Fibroblast of villous mesenchyme (primary cell): ENCODE results near the gene TMEM81. TPM values are rescaled to one million over a fixed set of nuclear protein-coding genes. Genes with fewer than 3 reads are reported as not detected.

Experiments
- DNase-seq: peaks from one replicate; pipeline ENCODE4 v3.0.0-alpha.2; 2010; ENCODE audit warnings: low read depth
- H3K4me3 ChIP-seq: 2 replicates; pipeline ENCODE4 v1.5.1; 2011; ENCODE audit warnings: low read depth, mild to moderate bottlenecking, low read length
- total RNA-seq: library from RNA; depleted of rRNA; stranded (reverse); fragments of >200 nt; gene quantifications from 2 replicates; pipeline ENCODE4 v1.2.3, GENCODE V29; 2012
- TF ChIP-seq, protein P1 (sequence below): IDR thresholded peaks from 2 replicates; pipeline ENCODE4 v1.5.1; 2012; ENCODE audit warnings: low read depth, mild to moderate bottlenecking, low read length; ENCODE audit not compliant: insufficient read depth

TMEM81 gene
- total RNA-seq, 1 donor = 1.3 TPM

DNA sequence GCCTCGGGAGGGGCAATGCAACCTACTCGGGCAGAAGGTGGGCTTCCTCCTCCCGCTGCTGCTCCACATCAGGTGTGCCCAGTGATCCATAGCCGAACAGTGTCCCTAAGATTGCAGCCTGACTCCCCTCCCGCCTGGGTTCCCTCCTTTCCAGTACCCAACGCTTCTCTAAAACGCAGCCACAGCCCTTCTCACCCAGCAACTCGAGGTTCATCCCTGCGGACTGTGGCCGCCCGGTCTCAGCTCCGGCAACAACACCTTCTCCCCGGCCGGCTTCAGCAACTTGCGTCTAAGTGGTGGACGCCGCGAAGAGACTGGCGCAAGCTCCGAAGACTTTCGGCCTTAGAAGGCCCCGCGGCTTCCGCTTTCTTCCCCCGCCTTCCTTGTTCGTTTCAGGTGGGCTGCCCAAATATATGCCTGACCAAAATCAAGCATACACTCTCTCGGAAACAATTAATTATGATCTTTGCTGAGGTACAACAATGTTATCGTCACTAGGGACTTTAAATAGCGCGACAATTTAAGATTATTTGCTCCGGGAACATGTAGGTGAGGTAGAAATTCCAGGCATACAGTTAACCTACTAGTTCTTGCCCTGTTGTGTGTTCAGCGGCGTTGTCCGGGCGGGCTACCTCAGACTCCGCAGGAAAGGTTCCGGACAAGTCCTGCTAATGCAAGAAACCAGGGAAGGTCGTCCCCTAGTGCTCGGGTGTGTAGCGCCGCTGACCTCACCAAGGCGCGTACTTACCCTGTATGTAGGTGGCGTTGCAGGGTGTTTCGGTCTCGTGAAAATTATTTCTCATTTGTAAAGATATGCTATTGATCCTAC lies 37.6 kb upstream of the TMEM81 start, which contains the start of gene RBBP5:
Gene RBBP5, minus strand, starts transcription at position 319 of the 829 bp plus-strand sequence. Its CDS starts 105 bp downstream, at position 214.
- peak; percentile 99 for DNase-seq
- H3K4me3 ChIP-seq = peak within 1 kb of the TSS; percentile 84
- TF ChIP-seq, protein P1, sequence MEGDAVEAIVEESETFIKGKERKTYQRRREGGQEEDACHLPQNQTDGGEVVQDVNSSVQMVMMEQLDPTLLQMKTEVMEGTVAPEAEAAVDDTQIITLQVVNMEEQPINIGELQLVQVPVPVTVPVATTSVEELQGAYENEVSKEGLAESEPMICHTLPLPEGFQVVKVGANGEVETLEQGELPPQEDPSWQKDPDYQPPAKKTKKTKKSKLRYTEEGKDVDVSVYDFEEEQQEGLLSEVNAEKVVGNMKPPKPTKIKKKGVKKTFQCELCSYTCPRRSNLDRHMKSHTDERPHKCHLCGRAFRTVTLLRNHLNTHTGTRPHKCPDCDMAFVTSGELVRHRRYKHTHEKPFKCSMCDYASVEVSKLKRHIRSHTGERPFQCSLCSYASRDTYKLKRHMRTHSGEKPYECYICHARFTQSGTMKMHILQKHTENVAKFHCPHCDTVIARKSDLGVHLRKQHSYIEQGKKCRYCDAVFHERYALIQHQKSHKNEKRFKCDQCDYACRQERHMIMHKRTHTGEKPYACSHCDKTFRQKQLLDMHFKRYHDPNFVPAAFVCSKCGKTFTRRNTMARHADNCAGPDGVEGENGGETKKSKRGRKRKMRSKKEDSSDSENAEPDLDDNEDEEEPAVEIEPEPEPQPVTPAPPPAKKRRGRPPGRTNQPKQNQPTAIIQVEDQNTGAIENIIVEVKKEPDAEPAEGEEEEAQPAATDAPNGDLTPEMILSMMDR = peak; percentile 75

DNA sequence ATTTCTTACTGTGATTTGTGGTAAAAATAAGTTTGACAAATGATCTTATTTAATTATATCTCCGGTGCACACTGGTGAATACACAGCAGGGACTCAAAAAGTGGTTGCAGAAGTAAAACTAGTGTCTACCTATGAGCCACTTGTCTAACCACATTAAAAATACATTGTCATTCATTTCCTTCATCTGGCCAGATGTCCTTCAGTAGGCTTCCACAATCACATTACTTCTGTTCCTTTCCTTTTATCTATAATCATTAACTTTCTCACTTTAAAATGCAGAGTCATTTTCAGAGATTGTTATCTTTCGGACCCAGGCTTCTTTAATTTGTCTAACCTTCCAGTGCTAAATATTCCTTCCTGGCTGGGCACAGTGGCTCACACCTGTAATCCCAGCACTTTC lies 34.5 kb upstream of the TMEM81 start:
- DNase-seq = no peak
- TF ChIP-seq, protein P1 = no peak
- no peak overlapping the region for H3K4me3 ChIP-seq

DNA sequence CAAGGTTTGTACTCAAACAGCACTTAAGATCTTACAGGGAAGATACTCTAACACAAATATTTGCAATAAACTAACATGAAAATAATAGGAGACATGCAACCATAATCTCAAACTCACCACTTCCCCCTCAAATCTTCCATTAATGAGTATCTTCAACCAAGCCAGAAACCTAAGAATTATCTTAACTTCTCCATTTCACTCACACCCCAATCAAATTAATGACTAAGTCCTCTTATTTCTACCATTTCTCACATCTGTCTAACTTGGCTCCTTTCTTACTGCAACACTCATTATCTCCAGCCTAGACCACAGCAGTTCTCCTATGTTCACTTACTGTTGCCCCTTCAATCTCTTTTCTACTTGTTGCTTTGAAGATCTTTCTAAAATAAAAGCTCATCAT lies 27.1 kb upstream of the TMEM81 start:
- no peak overlapping the region for H3K4me3 ChIP-seq
- TF ChIP-seq, protein P1 = no peak

DNA sequence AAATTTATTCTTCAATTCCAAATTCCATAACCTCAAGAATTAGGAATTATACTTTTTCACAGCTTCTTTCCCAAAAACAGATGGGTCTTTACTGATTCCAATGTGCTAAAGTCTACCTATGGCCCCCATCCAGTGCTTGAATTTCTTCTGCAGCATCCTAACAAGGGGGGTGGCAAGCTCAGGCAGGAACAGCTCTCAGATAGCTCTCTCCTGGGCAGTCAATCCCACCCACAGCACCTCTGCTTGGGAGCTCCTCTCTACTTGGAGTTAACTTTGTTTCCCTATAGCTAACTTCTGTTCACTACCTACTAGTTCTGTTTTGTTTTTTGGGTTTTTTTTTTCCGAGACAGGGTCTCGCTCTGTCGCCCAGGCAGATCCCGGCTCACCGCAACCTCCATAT lies 25.5 kb upstream of the TMEM81 start:
- TF ChIP-seq, protein P1 = no peak
- no peak for DNase-seq
- no peak overlapping the region for H3K4me3 ChIP-seq

More for the DNA sequence above, 27.1 kb upstream of the TMEM81 start:
- no peak for DNase-seq

DNA sequence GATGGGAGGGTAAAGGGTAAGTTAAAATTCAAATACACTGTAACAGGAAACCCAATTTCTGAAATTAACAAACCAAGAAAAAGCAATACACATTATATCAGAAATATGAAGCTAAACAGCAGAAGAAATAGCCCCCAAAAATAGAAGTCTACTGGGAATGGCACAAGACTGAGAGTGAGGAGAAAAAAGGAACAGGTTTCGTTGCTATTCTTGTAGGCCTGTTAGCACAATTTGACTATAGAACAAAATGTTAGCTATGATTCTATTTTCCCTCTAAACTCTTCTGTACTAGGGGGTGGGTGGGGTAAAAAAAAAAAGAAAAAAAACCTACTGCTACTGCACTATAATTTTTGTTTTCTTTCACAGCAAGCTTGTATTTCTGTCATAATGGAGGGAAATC lies 25.0 kb upstream of the TMEM81 start:
- DNase-seq = no peak
- TF ChIP-seq, protein P1 = no peak
- no peak overlapping the region for H3K4me3 ChIP-seq

DNA sequence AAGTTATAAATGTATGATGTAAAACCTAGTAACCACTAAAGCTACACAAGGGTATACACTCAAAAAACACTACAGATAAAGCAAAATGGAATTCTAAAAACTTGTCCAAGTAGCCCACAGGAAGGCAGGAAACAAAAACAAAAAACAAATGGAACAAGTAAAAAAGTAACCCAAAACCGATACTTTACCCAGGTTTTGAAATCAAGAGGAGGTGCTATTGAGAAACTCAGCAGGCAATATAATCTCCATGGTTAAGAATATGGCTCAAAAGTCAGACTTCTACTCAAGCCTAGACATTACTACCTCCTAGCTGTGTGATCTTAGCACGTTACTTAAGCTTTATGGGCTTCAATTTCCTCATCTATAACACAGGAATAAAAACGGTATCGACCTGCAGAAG lies 24.2 kb upstream of the TMEM81 start:
- H3K4me3 ChIP-seq = no peak overlapping the region
- TF ChIP-seq, protein P1 = no peak
- peak; percentile 15 for DNase-seq
